SK-N-SH (cell line): Measurements from ENCODE around the gene GPR39. TPM values are rescaled to one million over a fixed set of nuclear protein-coding genes. Genes with fewer than 3 reads are reported as not detected.

Experiments used
- CTCF ChIA-PET: fragments of 300-600, 350-600 bp; formaldehyde crosslinking; extraction: SDS; loops from one replicate; lab custom pipeline; 2021; lab: Yijun Ruan, JAX
- POLR2A ChIA-PET: fragments of 350-600 bp; sonication (Branson Sonifier 250); formaldehyde crosslinking; extraction: SDS; loops from one replicate; lab custom pipeline; 2020; ENCODE audit warnings: antibody characterized with exemption, inconsistent platforms; lab: Yijun Ruan, JAX
- DNase-seq: peaks from one replicate; pipeline ENCODE4 v3.0.0; 2012
- H2AFZ ChIP-seq: fragments of 200-600 bp; sonication (generic); 2 replicates; pipeline ENCODE4 v1.8.1; 2016; ENCODE audit warnings: antibody characterized with exemption, mild to moderate bottlenecking, low read depth
- H3F3A ChIP-seq: fragments of 200-600 bp; sonication (generic); replicated peaks from 2 replicates; pipeline ENCODE3; 2016; ENCODE audit warnings: antibody characterized with exemption, mild to moderate bottlenecking; ENCODE audit not compliant: insufficient read depth
- H3K27ac ChIP-seq, 2 experiments: fragments of 200-500 bp in 1 of 2; fragments of 200-600 bp in 1 of 2; sonication (Bioruptor generic) in 1 of 2; sonication (generic), shearing (Covaris generic) in 1 of 2; 2 replicates each; pipeline versions ENCODE4 v1.5.1 to v1.6.1; 2014 to 2016; ENCODE audit warnings: low read depth in 2 of 2, inconsistent platforms in 1 of 2, low read length in 1 of 2, mild to moderate bottlenecking in 1 of 2, mixed read lengths in 1 of 2
- H3K27me3 ChIP-seq: fragments of 200-600 bp; sonication (generic), shearing (Covaris generic); 2 replicates; pipeline ENCODE4 v1.6.1; 2016; ENCODE audit warnings: mixed run types; ENCODE audit not compliant: insufficient read depth
- H3K36me3 ChIP-seq, 2 experiments: fragments of 200-500 bp in 1 of 2; fragments of 200-600 bp in 1 of 2; sonication (Bioruptor generic) in 1 of 2; sonication (generic) in 1 of 2; replicated peaks in 1 of 2; 2 replicates each; pipeline versions ENCODE3 to v1.5.1; 2014 to 2016; ENCODE audit warnings: low read length in 1 of 2, mild to moderate bottlenecking in 1 of 2; ENCODE audit not compliant: insufficient read depth in 2 of 2, control insufficient read depth in 1 of 2
- H3K4me1 ChIP-seq, 2 experiments: fragments of 200-500 bp in 1 of 2; fragments of 200-600 bp in 1 of 2; sonication (Bioruptor generic) in 1 of 2; sonication (generic), shearing (Covaris generic) in 1 of 2; 2 replicates each; pipeline versions ENCODE4 v1.5.1 to v1.6.1; 2014 to 2016; ENCODE audit warnings: low read depth in 1 of 2, low read length in 1 of 2, mixed run types in 1 of 2; ENCODE audit not compliant: insufficient read depth in 2 of 2, control insufficient read depth in 1 of 2
- H3K4me2 ChIP-seq: fragments of 200-600 bp; sonication (generic), shearing (Covaris generic); 2 replicates; pipeline ENCODE4 v1.6.1; 2017; ENCODE audit warnings: mixed run types
- H3K4me3 ChIP-seq, 2 experiments: fragments of 200-500 bp in 1 of 2; fragments of 200-600 bp in 1 of 2; sonication (Bioruptor generic) in 1 of 2; sonication (generic), shearing (Covaris generic) in 1 of 2; 2 replicates each; pipeline versions ENCODE4 v1.5.1 to v1.8.1; 2014 to 2016; ENCODE audit warnings: low read depth in 2 of 2, inconsistent platforms in 1 of 2, low read length in 1 of 2, mild to moderate bottlenecking in 1 of 2, mixed read lengths in 1 of 2, moderate library complexity in 1 of 2
- H3K79me2 ChIP-seq: fragments of 200-600 bp; sonication (generic); 2 replicates; pipeline ENCODE4 v1.8.1; 2017; ENCODE audit warnings: mild to moderate bottlenecking; ENCODE audit not compliant: insufficient read depth
- H3K9ac ChIP-seq: fragments of 200-600 bp; sonication (generic); 2 replicates; pipeline ENCODE4 v1.6.1; 2017; ENCODE audit warnings: mixed run types
- H3K9me2 ChIP-seq: fragments of 200-600 bp; sonication (generic); 2 replicates; pipeline ENCODE4 v1.6.1; 2017; ENCODE audit warnings: mixed run types
- H3K9me3 ChIP-seq: fragments of 200-600 bp; sonication (generic); 2 replicates; pipeline ENCODE4 v1.6.1; 2017; ENCODE audit warnings: mixed run types, mild to moderate bottlenecking, moderate library complexity
- H4K20me1 ChIP-seq: fragments of 200-600 bp; sonication (generic); 2 replicates; pipeline ENCODE4 v1.6.1; 2017; ENCODE audit warnings: mild to moderate bottlenecking, mixed run types; ENCODE audit not compliant: insufficient read depth
- CHD2 ChIP-seq: fragments of 150-350 bp; IDR thresholded peaks from 2 replicates; pipeline ENCODE4 v1.6.1; 2018; ENCODE audit warnings: low read length; ENCODE audit not compliant: partially characterized antibody
- EP300 ChIP-seq, 2 experiments: IDR thresholded peaks; 2 replicates each; pipeline versions ENCODE4 v1.4.0 to v1.6.1; 2012; ENCODE audit warnings: borderline replicate concordance in 1 of 2, low read depth in 1 of 2, low read length in 1 of 2
- EZH2phosphoT487 ChIP-seq: fragments of 200-600 bp; sonication (generic); IDR thresholded peaks from 2 replicates; pipeline ENCODE4 v1.6.1; 2017; ENCODE audit warnings: low read depth, mixed run types, mild to moderate bottlenecking, antibody characterized with exemption, moderate library complexity, borderline replicate concordance
- IRF3 ChIP-seq: fragments of 150-350 bp; IDR thresholded peaks from 2 replicates; pipeline ENCODE4 v1.6.1; 2016; ENCODE audit warnings: mild to moderate bottlenecking, low read depth, low read length
- JUND ChIP-seq: IDR thresholded peaks from 2 replicates; pipeline ENCODE4 v1.4.0; 2012
- MAX ChIP-seq: IDR thresholded peaks from 2 replicates; pipeline ENCODE4 v1.4.0; 2012; ENCODE audit warnings: low read depth
- MEF2A ChIP-seq: IDR thresholded peaks from 2 replicates; pipeline ENCODE4 v1.4.0; 2012; ENCODE audit warnings: low read depth, borderline replicate concordance
- MXI1 ChIP-seq: IDR thresholded peaks from 2 replicates; pipeline ENCODE4 v1.6.1; 2012; ENCODE audit warnings: mild to moderate bottlenecking, low read depth, low read length, improper control_type of control experiment
- NFIC ChIP-seq: IDR thresholded peaks from 2 replicates; pipeline ENCODE4 v1.4.0; 2012; ENCODE audit warnings: borderline replicate concordance
- NRF1 ChIP-seq: IDR thresholded peaks from 2 replicates; pipeline ENCODE4 v1.6.1; 2012; ENCODE audit warnings: low read depth, mild to moderate bottlenecking, low read length
- RCOR1 ChIP-seq: fragments of 150-350 bp; IDR thresholded peaks from 2 replicates; pipeline ENCODE4 v1.6.1; 2017; ENCODE audit warnings: antibody characterized with exemption, low read length
- RXRA ChIP-seq: IDR thresholded peaks from 2 replicates; pipeline ENCODE4 v1.4.0; 2012; ENCODE audit warnings: low read depth, mild to moderate bottlenecking, borderline replicate concordance
- USF1 ChIP-seq: IDR thresholded peaks from 2 replicates; pipeline ENCODE4 v1.4.0; 2012; ENCODE audit warnings: low read depth, borderline replicate concordance
- YY1 ChIP-seq: IDR thresholded peaks from 2 replicates; pipeline ENCODE4 v1.4.0; 2012; ENCODE audit warnings: low read depth, mild to moderate bottlenecking
- ZBTB33 ChIP-seq: IDR thresholded peaks from 2 replicates; pipeline ENCODE4 v1.4.0; 2012; ENCODE audit warnings: low read depth, borderline replicate concordance
- WGBS: methylation state at CpG from one replicate; pipeline ENCODE4 v1.1.6; 2017; ENCODE audit warnings: low lambda C conversion rate; 5-methylcytosine and 5-hydroxymethylcytosine counted together
- polyA plus RNA-seq, 3 experiments: library from polyadenylated mRNA; depleted of rRNA; stranded (reverse); fragments of >200 nt; gene quantifications; 2 replicates each; pipeline ENCODE4 v1.2.3, GENCODE V29; 2012

GPR39 gene
- polyA plus RNA-seq, 1 of the 3 experiments (the other 2 are of a cell fraction): 2.3 TPM

GRCh38 chr2:132659331-132659730 lies 242.7 kb downstream of the GPR39 start:
- Histone ChIP-seq H3K4me2 (no peak overlapping the region), H3K9ac (no peak overlapping the region), H3K4me1 (no peaks in the 10 kb centered on the region), H3K4me3 (no peak overlapping the region), H3K36me3 (peaks cover 0 to 19% of the 10 kb centered on the region in 2 experiments), H3K9me3 (no peaks in the 10 kb centered on the region), H3K27me3 (no peaks in the 10 kb centered on the region), H3F3A (no peaks in the 10 kb centered on the region), H2AFZ (no peak overlapping the region)
- 75% methylated on average over 3 of the region's 3 CpGs for WGBS
- POLR2A ChIA-PET: no interaction called here
- no peak for TF ChIP-seq EZH2phosphoT487
- no peak for TF ChIP-seq NRF1
- TF ChIP-seq MXI1: no peak
- no peak for TF ChIP-seq EP300 (IDR thresholded peaks at IDR 0.05; ENCODE audit: borderline replicate concordance in 1 of 2, low read depth in 1 of 2, low read length in 1 of 2)
- TF ChIP-seq JUND: no peak
- TF ChIP-seq USF1: no peak
- TF ChIP-seq NFIC: no peak
- no peak for TF ChIP-seq ZBTB33
- no peak for TF ChIP-seq MAX
- no peak for TF ChIP-seq RXRA
- no peak for TF ChIP-seq YY1
- TF ChIP-seq IRF3: no peak
- TF ChIP-seq, all 33 proteins: peak for 0
- H4K20me1 ChIP-seq: no peaks in the 10 kb centered on the region
- no peak overlapping the region for H3K27ac ChIP-seq
- DNase-seq: no peak
- H3K79me2 ChIP-seq: no peaks in the 10 kb centered on the region
- H3K9me2 ChIP-seq: no peaks in the 10 kb centered on the region
- CTCF ChIA-PET: interaction anchor here (0.9 to 3.2 kb wide), 4 partner anchors 9 to 901 kb away, joined by 5 to 13 read pairs (median 8); no protein-coding TSS in a partner anchor

GRCh38 chr2:132662732-132663131 lies 246.1 kb downstream of the GPR39 start:
- Histone ChIP-seq H3K27me3 (no peaks in the 10 kb centered on the region), H4K20me1 (no peaks in the 10 kb centered on the region), H3K4me2 (no peak overlapping the region), H3K4me1 (no peaks in the 10 kb centered on the region), H2AFZ (no peak overlapping the region), H3K4me3 (no peak overlapping the region), H3F3A (no peaks in the 10 kb centered on the region), H3K27ac (no peak overlapping the region; a peak in 1 of 4 replicates), H3K79me2 (no peaks in the 10 kb centered on the region; the same call in 1 of the 2 replicates), H3K9me3 (no peaks in the 10 kb centered on the region), H3K9ac (no peak overlapping the region), H3K36me3 (peaks cover 0 to 22% of the 10 kb centered on the region in 2 experiments), H3K9me2 (no peaks in the 10 kb centered on the region)
- DNase-seq: no peak
- POLR2A ChIA-PET: no interaction called here
- 68% methylated on average over 3 of the region's 3 CpGs for WGBS
- TF ChIP-seq RCOR1: no peak
- no peak for TF ChIP-seq CHD2
- no peak for TF ChIP-seq MEF2A
- TF ChIP-seq NFIC: no peak
- no peak for TF ChIP-seq ZBTB33
- CTCF ChIA-PET: interaction anchor here (0.6 to 3.9 kb wide), 3 partner anchors 11 to 898 kb away, joined by 3 to 21 read pairs (median 3); no protein-coding TSS in a partner anchor
